SK-N-SH (cell line): ENCODE measurements around the gene FFAR2. TPM values are rescaled to one million over a fixed set of nuclear protein-coding genes. Genes with fewer than 3 reads are reported as not detected.

Source experiments
- CTCF ChIA-PET: fragments of 300-600, 350-600 bp; formaldehyde crosslinking; extraction: SDS; loops from one replicate; lab custom pipeline; 2021; lab: Yijun Ruan, JAX
- POLR2A ChIA-PET: fragments of 350-600 bp; sonication (Branson Sonifier 250); formaldehyde crosslinking; extraction: SDS; loops from one replicate; lab custom pipeline; 2020; ENCODE audit warnings: antibody characterized with exemption, inconsistent platforms; lab: Yijun Ruan, JAX
- DNase-seq: peaks from one replicate; pipeline ENCODE4 v3.0.0; 2012
- H2AFZ ChIP-seq: fragments of 200-600 bp; sonication (generic); 2 replicates; pipeline ENCODE4 v1.8.1; 2016; ENCODE audit warnings: antibody characterized with exemption, mild to moderate bottlenecking, low read depth
- H3F3A ChIP-seq: fragments of 200-600 bp; sonication (generic); replicated peaks from 2 replicates; pipeline ENCODE3; 2016; ENCODE audit warnings: antibody characterized with exemption, mild to moderate bottlenecking; ENCODE audit not compliant: insufficient read depth
- H3K27ac ChIP-seq, 2 experiments: fragments of 200-500 bp in 1 of 2; fragments of 200-600 bp in 1 of 2; sonication (Bioruptor generic) in 1 of 2; sonication (generic), shearing (Covaris generic) in 1 of 2; 2 replicates each; pipeline versions ENCODE4 v1.5.1 to v1.6.1; 2014 to 2016; ENCODE audit warnings: low read depth in 2 of 2, inconsistent platforms in 1 of 2, low read length in 1 of 2, mild to moderate bottlenecking in 1 of 2, mixed read lengths in 1 of 2
- H3K27me3 ChIP-seq: fragments of 200-600 bp; sonication (generic), shearing (Covaris generic); 2 replicates; pipeline ENCODE4 v1.6.1; 2016; ENCODE audit warnings: mixed run types; ENCODE audit not compliant: insufficient read depth
- H3K36me3 ChIP-seq, 2 experiments: fragments of 200-500 bp in 1 of 2; fragments of 200-600 bp in 1 of 2; sonication (Bioruptor generic) in 1 of 2; sonication (generic) in 1 of 2; replicated peaks in 1 of 2; 2 replicates each; pipeline versions ENCODE3 to v1.5.1; 2014 to 2016; ENCODE audit warnings: low read length in 1 of 2, mild to moderate bottlenecking in 1 of 2; ENCODE audit not compliant: insufficient read depth in 2 of 2, control insufficient read depth in 1 of 2
- H3K4me1 ChIP-seq, 2 experiments: fragments of 200-500 bp in 1 of 2; fragments of 200-600 bp in 1 of 2; sonication (Bioruptor generic) in 1 of 2; sonication (generic), shearing (Covaris generic) in 1 of 2; 2 replicates each; pipeline versions ENCODE4 v1.5.1 to v1.6.1; 2014 to 2016; ENCODE audit warnings: low read depth in 1 of 2, low read length in 1 of 2, mixed run types in 1 of 2; ENCODE audit not compliant: insufficient read depth in 2 of 2, control insufficient read depth in 1 of 2
- H3K4me2 ChIP-seq: fragments of 200-600 bp; sonication (generic), shearing (Covaris generic); 2 replicates; pipeline ENCODE4 v1.6.1; 2017; ENCODE audit warnings: mixed run types
- H3K4me3 ChIP-seq, 2 experiments: fragments of 200-500 bp in 1 of 2; fragments of 200-600 bp in 1 of 2; sonication (Bioruptor generic) in 1 of 2; sonication (generic), shearing (Covaris generic) in 1 of 2; 2 replicates each; pipeline versions ENCODE4 v1.5.1 to v1.8.1; 2014 to 2016; ENCODE audit warnings: low read depth in 2 of 2, inconsistent platforms in 1 of 2, low read length in 1 of 2, mild to moderate bottlenecking in 1 of 2, mixed read lengths in 1 of 2, moderate library complexity in 1 of 2
- H3K79me2 ChIP-seq: fragments of 200-600 bp; sonication (generic); 2 replicates; pipeline ENCODE4 v1.8.1; 2017; ENCODE audit warnings: mild to moderate bottlenecking; ENCODE audit not compliant: insufficient read depth
- H3K9ac ChIP-seq: fragments of 200-600 bp; sonication (generic); 2 replicates; pipeline ENCODE4 v1.6.1; 2017; ENCODE audit warnings: mixed run types
- H3K9me2 ChIP-seq: fragments of 200-600 bp; sonication (generic); 2 replicates; pipeline ENCODE4 v1.6.1; 2017; ENCODE audit warnings: mixed run types
- H3K9me3 ChIP-seq: fragments of 200-600 bp; sonication (generic); 2 replicates; pipeline ENCODE4 v1.6.1; 2017; ENCODE audit warnings: mixed run types, mild to moderate bottlenecking, moderate library complexity
- H4K20me1 ChIP-seq: fragments of 200-600 bp; sonication (generic); 2 replicates; pipeline ENCODE4 v1.6.1; 2017; ENCODE audit warnings: mild to moderate bottlenecking, mixed run types; ENCODE audit not compliant: insufficient read depth
- CHD2 ChIP-seq: fragments of 150-350 bp; IDR thresholded peaks from 2 replicates; pipeline ENCODE4 v1.6.1; 2018; ENCODE audit warnings: low read length; ENCODE audit not compliant: partially characterized antibody
- EZH2phosphoT487 ChIP-seq: fragments of 200-600 bp; sonication (generic); IDR thresholded peaks from 2 replicates; pipeline ENCODE4 v1.6.1; 2017; ENCODE audit warnings: low read depth, mixed run types, mild to moderate bottlenecking, antibody characterized with exemption, moderate library complexity, borderline replicate concordance
- FOXJ3 ChIP-seq: sonication (generic); formaldehyde crosslinking; IDR thresholded peaks from 2 replicates; pipeline ENCODE4 v1.5.1; 2020; ENCODE audit warnings: mild to moderate bottlenecking, missing genetic modification reagents
- MEF2A ChIP-seq: IDR thresholded peaks from 2 replicates; pipeline ENCODE4 v1.4.0; 2012; ENCODE audit warnings: low read depth, borderline replicate concordance
- RXRA ChIP-seq: IDR thresholded peaks from 2 replicates; pipeline ENCODE4 v1.4.0; 2012; ENCODE audit warnings: low read depth, mild to moderate bottlenecking, borderline replicate concordance
- SMC3 ChIP-seq: IDR thresholded peaks from 2 replicates; pipeline ENCODE4 v1.6.1; 2012; ENCODE audit warnings: low read depth, low read length, improper control_type of control experiment
- TAF1 ChIP-seq: IDR thresholded peaks from 2 replicates; pipeline ENCODE4 v1.6.1; 2012; ENCODE audit warnings: low read depth, mild to moderate bottlenecking, low read length, moderate library complexity, borderline replicate concordance
- TCF12 ChIP-seq: IDR thresholded peaks from 2 replicates; pipeline ENCODE4 v1.4.0; 2012
- YY1 ChIP-seq: IDR thresholded peaks from 2 replicates; pipeline ENCODE4 v1.4.0; 2012; ENCODE audit warnings: low read depth, mild to moderate bottlenecking
- ZBTB33 ChIP-seq: IDR thresholded peaks from 2 replicates; pipeline ENCODE4 v1.4.0; 2012; ENCODE audit warnings: low read depth, borderline replicate concordance
- WGBS: methylation state at CpG from one replicate; pipeline ENCODE4 v1.1.6; 2017; ENCODE audit warnings: low lambda C conversion rate; 5-methylcytosine and 5-hydroxymethylcytosine counted together
- polyA plus RNA-seq, 3 experiments: library from polyadenylated mRNA; depleted of rRNA; stranded (reverse); fragments of >200 nt; gene quantifications; 2 replicates each; pipeline ENCODE4 v1.2.3, GENCODE V29; 2012
- TF ChIP-seq, protein P1 (sequence below): IDR thresholded peaks from 2 replicates; pipeline ENCODE4; 2012

Gene FFAR2
- polyA plus RNA-seq, 1 of the 3 experiments (the other 2 are of a cell fraction) = not detected

DNA sequence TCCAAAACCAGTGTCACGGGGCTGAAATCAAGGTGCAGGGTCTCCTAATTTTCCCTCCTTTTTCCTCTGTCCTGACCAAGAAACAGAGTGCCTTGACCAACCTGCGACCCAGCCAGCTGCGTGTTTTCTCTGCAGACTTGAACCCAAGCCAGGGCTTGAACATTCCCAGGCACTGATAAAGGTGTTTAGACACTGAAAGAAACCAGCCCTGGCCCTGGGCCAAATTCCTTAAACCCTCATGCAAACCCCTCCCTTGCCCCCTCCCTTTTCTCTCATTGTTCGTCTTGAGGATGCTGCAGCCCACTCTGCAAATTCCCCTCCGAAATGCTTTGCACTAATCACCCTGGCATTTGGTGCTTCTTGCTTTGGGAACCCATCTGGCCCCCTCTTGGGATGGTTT, 9.5 kb upstream of the FFAR2 start:
- Histone ChIP-seq H2AFZ (no peak overlapping the region), H3K4me2 (no peak overlapping the region), H3F3A (peaks cover 3% of the 10 kb centered on the region), H3K27me3 (peaks cover 66% of the 10 kb centered on the region), H3K79me2 (no peaks in the 10 kb centered on the region), H3K4me1 (peaks cover 4 to 9% of the 10 kb centered on the region in 2 experiments; a peak in 1 of 4 replicates), H3K9me3 (no peaks in the 10 kb centered on the region), H4K20me1 (no peaks in the 10 kb centered on the region), H3K9ac (no peak overlapping the region), H3K27ac (no peak overlapping the region), H3K36me3 (no peaks in the 10 kb centered on the region), H3K4me3 (no peak overlapping the region), H3K9me2 (no peaks in the 10 kb centered on the region)
- DNase-seq = no peak
- no peak for TF ChIP-seq TCF12
- no peak for TF ChIP-seq MEF2A
- TF ChIP-seq RXRA = no peak
- TF ChIP-seq FOXJ3 (CRISPR knock-in tag) = no peak
- no peak for TF ChIP-seq CHD2
- no peak for TF ChIP-seq YY1
- no peak for TF ChIP-seq ZBTB33
- TF ChIP-seq SMC3 = no peak
- TF ChIP-seq EZH2phosphoT487 = no peak
- TF ChIP-seq, protein P1, sequence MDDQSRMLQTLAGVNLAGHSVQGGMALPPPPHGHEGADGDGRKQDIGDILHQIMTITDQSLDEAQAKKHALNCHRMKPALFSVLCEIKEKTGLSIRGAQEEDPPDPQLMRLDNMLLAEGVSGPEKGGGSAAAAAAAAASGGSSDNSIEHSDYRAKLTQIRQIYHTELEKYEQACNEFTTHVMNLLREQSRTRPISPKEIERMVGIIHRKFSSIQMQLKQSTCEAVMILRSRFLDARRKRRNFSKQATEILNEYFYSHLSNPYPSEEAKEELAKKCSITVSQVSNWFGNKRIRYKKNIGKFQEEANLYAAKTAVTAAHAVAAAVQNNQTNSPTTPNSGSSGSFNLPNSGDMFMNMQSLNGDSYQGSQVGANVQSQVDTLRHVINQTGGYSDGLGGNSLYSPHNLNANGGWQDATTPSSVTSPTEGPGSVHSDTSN = no peak
- no peak for TF ChIP-seq TAF1
- 8% methylated on average over 5 of the region's 5 CpGs for WGBS
- CTCF ChIA-PET = interaction anchor here (0.9 kb wide), 1 partner anchor 23 kb away, joined by 3 read pairs; no protein-coding TSS in a partner anchor
- POLR2A ChIA-PET = no interaction called here

DNA sequence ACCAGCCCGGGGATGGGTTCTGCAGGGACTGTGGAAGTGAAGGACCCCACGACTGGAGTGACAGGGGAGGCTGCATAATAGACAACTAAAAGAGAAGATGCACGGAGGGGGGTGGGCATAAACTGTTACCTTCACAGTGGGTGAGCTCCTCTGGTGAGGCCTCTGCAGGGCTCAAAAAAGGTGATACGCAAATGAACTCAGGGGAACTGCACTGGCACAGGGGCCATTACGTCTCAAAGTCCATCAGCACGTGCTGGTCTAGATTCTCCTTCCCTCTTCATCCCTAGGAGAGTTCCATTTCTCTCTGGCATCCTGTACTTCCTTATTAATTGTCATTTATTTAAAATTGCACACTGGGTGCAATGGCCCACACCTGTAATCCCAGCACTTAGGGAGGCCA, 8.1 kb upstream of the FFAR2 start:
- Histone ChIP-seq H4K20me1 (no peaks in the 10 kb centered on the region), H3K9ac (no peak overlapping the region), H3K27me3 (peaks cover 60% of the 10 kb centered on the region), H3F3A (peaks cover 3% of the 10 kb centered on the region), H3K27ac (no peak overlapping the region), H3K4me3 (no peak overlapping the region), H3K9me2 (no peaks in the 10 kb centered on the region), H2AFZ (no peak overlapping the region), H3K36me3 (no peaks in the 10 kb centered on the region), H3K9me3 (no peaks in the 10 kb centered on the region), H3K79me2 (no peaks in the 10 kb centered on the region), H3K4me1 (peaks cover 4 to 6% of the 10 kb centered on the region in 2 experiments; a peak in 1 of 4 replicates), H3K4me2 (no peak overlapping the region)
- ChIA-PET CTCF (no interaction called here), POLR2A (no interaction called here)
- WGBS = 16% methylated on average over 6 of the region's 6 CpGs
- TF ChIP-seq FOXJ3 (CRISPR knock-in tag) = no peak
- DNase-seq = no peak
